SK-N-MC (cell line): ENCODE measurements around the gene TSNAXIP1.

Source experiments
- EZH2 ChIP-seq: fragments of 200-600 bp; sonication (generic); IDR thresholded peaks from one replicate; pipeline ENCODE4 v1.6.1; 2017; ENCODE audit warnings: antibody characterized with exemption
- FOXP2 ChIP-seq: optimal IDR thresholded peaks from 2 replicates; pipeline ENCODE3; 2011; ENCODE audit warnings: mild to moderate bottlenecking, moderate library complexity; ENCODE audit not compliant: insufficient read depth; ENCODE audit errors: extremely low read length, control extremely low read depth
- POLR2AphosphoS5 ChIP-seq: IDR thresholded peaks from 2 replicates; pipeline ENCODE4 v1.6.1; 2012; ENCODE audit warnings: mild to moderate bottlenecking, low read depth, low read length, borderline replicate concordance

DNA sequence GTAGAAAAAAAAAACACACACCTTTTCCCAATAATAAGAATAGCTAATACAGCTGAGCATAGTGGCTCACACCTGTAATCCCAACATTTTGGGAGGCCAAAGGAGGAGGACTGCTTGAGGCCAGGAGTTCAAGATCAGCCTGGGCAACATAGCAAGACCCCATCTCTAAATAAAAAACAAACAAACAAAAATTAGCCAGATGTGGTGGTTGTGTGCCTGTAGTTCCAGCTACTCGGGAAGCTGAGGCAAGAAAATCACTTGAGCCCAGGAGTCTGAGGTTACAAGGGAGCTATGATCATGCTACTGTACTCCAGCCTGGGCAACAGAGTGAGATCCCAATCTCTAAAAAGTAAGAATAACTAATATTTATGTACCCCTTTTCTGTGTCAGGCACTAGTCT is 44.8 kb upstream of the TSNAXIP1 start:
- TF ChIP-seq POLR2AphosphoS5 (no peak), EZH2 (no peak), FOXP2 (no peak)
